ENCODE results near the gene ARMC3.
"Not testable (repeated sequence)": the region's sequence is repeated elsewhere in the genome, so short reads cannot be mapped to it uniquely, and the experiment has no call there.

ARMC3 gene

GRCh38 chr10:22925088-22925487 is 2.8 kb upstream of the ARMC3 start:
- Histone ChIP-seq H3K9me3 (ENCODE audit: severe bottlenecking) (no peaks in the 10 kb centered on the region), H3K27ac (ENCODE audit: poor library complexity, severe bottlenecking) (no peak overlapping the region), H3K27me3 (ENCODE audit: insufficient read depth, poor library complexity, severe bottlenecking) (no peaks in the 10 kb centered on the region), H3K36me3 (ENCODE audit: low read depth) (no peaks in the 10 kb centered on the region), H3K4me3 (ENCODE audit: severe bottlenecking) (no peak overlapping the region), H3K4me1 (ENCODE audit: insufficient read depth, poor library complexity, severe bottlenecking) (no peaks in the 10 kb centered on the region)
- DNase-seq (ENCODE audit: low spot score) (no peak), ATAC-seq (ENCODE audit: low read depth) (no peak)
- TF ChIP-seq CTCF (IDR thresholded peaks at IDR 0.05; ENCODE audit: poor library complexity, severe bottlenecking) = no peak

GRCh38 chr10:22927166-22927565 is 687 bp upstream of the ARMC3 start:
- H3K4me1 ChIP-seq (ENCODE audit: insufficient read depth, poor library complexity, severe bottlenecking) = peaks cover 5% of the 10 kb centered on the region
- H3K4me3 ChIP-seq (ENCODE audit: severe bottlenecking) = no peak overlapping the region
- no peaks in the 10 kb centered on the region for H3K36me3 ChIP-seq (ENCODE audit: low read depth)
- H3K27ac ChIP-seq (ENCODE audit: poor library complexity, severe bottlenecking) = no peak overlapping the region
- TF ChIP-seq CTCF (IDR thresholded peaks at IDR 0.05; ENCODE audit: poor library complexity, severe bottlenecking) = no peak
- ATAC-seq (ENCODE audit: low read depth) = no peak
- H3K9me3 ChIP-seq (ENCODE audit: severe bottlenecking) = no peaks in the 10 kb centered on the region
- peaks cover 1% of the 10 kb centered on the region for H3K27me3 ChIP-seq (ENCODE audit: insufficient read depth, poor library complexity, severe bottlenecking)
- no peak for DNase-seq (ENCODE audit: low spot score)

GRCh38 chr10:22929053-22929452 is 1.2 kb downstream of the ARMC3 start:
- DNase-seq (ENCODE audit: low spot score) = not testable (repeated sequence)

GRCh38 chr10:22931948-22932347 is 4.1 kb downstream of the ARMC3 start:
- DNase-seq (ENCODE audit: low spot score) (no peak), ATAC-seq (ENCODE audit: low read depth) (peak; percentile 78; the same call in 2 of the 3 replicates)
- H3K9me3 ChIP-seq (ENCODE audit: severe bottlenecking) = no peaks in the 10 kb centered on the region
- peaks cover 5% of the 10 kb centered on the region for H3K4me1 ChIP-seq (ENCODE audit: insufficient read depth, poor library complexity, severe bottlenecking)
- H3K36me3 ChIP-seq (ENCODE audit: low read depth) = no peaks in the 10 kb centered on the region
- no peak for TF ChIP-seq CTCF (IDR thresholded peaks at IDR 0.05; ENCODE audit: poor library complexity, severe bottlenecking)
- H3K27ac ChIP-seq (ENCODE audit: poor library complexity, severe bottlenecking) = no peak overlapping the region
- H3K27me3 ChIP-seq (ENCODE audit: insufficient read depth, poor library complexity, severe bottlenecking) = peaks cover 3% of the 10 kb centered on the region
- no peak overlapping the region for H3K4me3 ChIP-seq (ENCODE audit: severe bottlenecking)

More at GRCh38 chr10:22929053-22929452, 1.2 kb downstream of the ARMC3 start:
- H3K4me3 ChIP-seq (ENCODE audit: severe bottlenecking); H3K27me3 ChIP-seq (ENCODE audit: insufficient read depth, poor library complexity, severe bottlenecking); H3K9me3 ChIP-seq (ENCODE audit: severe bottlenecking); ATAC-seq (ENCODE audit: low read depth); H3K36me3 ChIP-seq (ENCODE audit: low read depth); H3K27ac ChIP-seq (ENCODE audit: poor library complexity, severe bottlenecking); H3K4me1 ChIP-seq (ENCODE audit: insufficient read depth, poor library complexity, severe bottlenecking): not testable (repeated sequence)

- Histone ChIP-seq H3K4me3 (ENCODE audit: severe bottlenecking) (no peak overlapping the region), H3K27me3 (ENCODE audit: insufficient read depth, poor library complexity, severe bottlenecking) (peaks cover 3% of the 10 kb centered on the region), H3K27ac (ENCODE audit: poor library complexity, severe bottlenecking) (no peak overlapping the region), H3K36me3 (ENCODE audit: low read depth) (no peaks in the 10 kb centered on the region), H3K4me1 (ENCODE audit: insufficient read depth, poor library complexity, severe bottlenecking) (peaks cover 5% of the 10 kb centered on the region), H3K9me3 (ENCODE audit: severe bottlenecking) (no peaks in the 10 kb centered on the region)
- no peak for DNase-seq (ENCODE audit: low spot score)
- TF ChIP-seq CTCF (IDR thresholded peaks at IDR 0.05; ENCODE audit: poor library complexity, severe bottlenecking) = no peak
- no peak for ATAC-seq (ENCODE audit: low read depth)
These were observed 4.9 kb downstream of the ARMC3 start for GRCh38 chr10:22932626-22933370.
